ENCODE results near the gene KCTD15.

Gene KCTD15

GRCh38 chr19:33861950-33862349 is 65.3 kb downstream of the KCTD15 start:
- DNase-seq (ENCODE audit: low read depth) = no peak

- DNase-seq (ENCODE audit: low read depth) = no peak
Measured at GRCh38 chr19:33862981-33863380, 66.3 kb downstream of the KCTD15 start.

- no peak for DNase-seq (ENCODE audit: low read depth)
Measured at GRCh38 chr19:33863436-33863835, 66.8 kb downstream of the KCTD15 start.

- no peak for DNase-seq (ENCODE audit: low read depth)
Measured at GRCh38 chr19:33864311-33864850, 67.7 kb downstream of the KCTD15 start.

GRCh38 chr19:33865306-33865705 is 68.6 kb downstream of the KCTD15 start:
- DNase-seq (ENCODE audit: low read depth) = no peak
